ENCODE data around the gene ASB1.
"Not testable (repeated sequence)": the region's sequence is repeated elsewhere in the genome, so short reads cannot be mapped to it uniquely, and the experiment has no call there.

Gene ASB1

GRCh38 chr2:238404406-238405216 lies 22.1 kb upstream of the ASB1 start:
- DNase-seq = no peak

- not testable (repeated sequence) for DNase-seq
These were observed 21.5 kb upstream of the ASB1 start for GRCh38 chr2:238405217-238405555.

GRCh38 chr2:238406221-238406997 lies 20.3 kb upstream of the ASB1 start:
- no peak for DNase-seq

- no peak for DNase-seq
These were observed 19.8 kb upstream of the ASB1 start for GRCh38 chr2:238406998-238407285.

- no peak for DNase-seq
These were observed 19.2 kb upstream of the ASB1 start for GRCh38 chr2:238407566-238407965.

- DNase-seq = no peak
These were observed 17.9 kb upstream of the ASB1 start for GRCh38 chr2:238408615-238409340.

- DNase-seq = no peak
These were observed 17.2 kb upstream of the ASB1 start for GRCh38 chr2:238409341-238410199.

GRCh38 chr2:238412067-238412767 lies 14.5 kb upstream of the ASB1 start:
- DNase-seq = no peak

GRCh38 chr2:238413368-238413767 lies 13.4 kb upstream of the ASB1 start:
- no peak for DNase-seq

- DNase-seq = no peak
These were observed 11.5 kb upstream of the ASB1 start for GRCh38 chr2:238415036-238415764.

- DNase-seq = no peak
These were observed 10.8 kb upstream of the ASB1 start for GRCh38 chr2:238415893-238416292.

- DNase-seq = no peak
These were observed 8.3 kb upstream of the ASB1 start for GRCh38 chr2:238418196-238418998.

GRCh38 chr2:238418999-238419546 lies 7.7 kb upstream of the ASB1 start:
- no peak for DNase-seq

GRCh38 chr2:238420442-238420841 lies 6.3 kb upstream of the ASB1 start:
- no peak for DNase-seq

GRCh38 chr2:238420878-238421694 lies 5.6 kb upstream of the ASB1 start:
- DNase-seq = no peak

GRCh38 chr2:238421695-238422035 lies 5.1 kb upstream of the ASB1 start:
- DNase-seq = no peak

- DNase-seq = no peak
These were observed 4.4 kb upstream of the ASB1 start for GRCh38 chr2:238422285-238422684.

- DNase-seq = no peak
These were observed 3.8 kb upstream of the ASB1 start for GRCh38 chr2:238422940-238423339.

- no peak for DNase-seq
These were observed 3.0 kb upstream of the ASB1 start for GRCh38 chr2:238423561-238424312.
